Inflammatory macrophage treated with lipopolysaccharide for 1 hour (primary cell): ENCODE data around the gene IQSEC2.

ENCODE experiments used
- DNase-seq, 2 donors: peaks; one replicate each; pipeline ENCODE4 v3.0.0-alpha.2; 2020 to 2022

Gene IQSEC2

GRCh38 chrX:53305219-53305995, 24.0 kb upstream of the IQSEC2 start:
- no peak for DNase-seq

- no peak for DNase-seq
These were observed 21.8 kb upstream of the IQSEC2 start for GRCh38 chrX:53303195-53303594.

GRCh38 chrX:53300157-53300556, 18.8 kb upstream of the IQSEC2 start:
- no peak for DNase-seq

GRCh38 chrX:53294024-53294648, 12.8 kb upstream of the IQSEC2 start:
- DNase-seq = no peak

GRCh38 chrX:53291596-53291995, 10.2 kb upstream of the IQSEC2 start:
- no peak for DNase-seq

- no peak for DNase-seq
These were observed 9.2 kb upstream of the IQSEC2 start for GRCh38 chrX:53290441-53291041.

- no peak for DNase-seq
These were observed 6.8 kb upstream of the IQSEC2 start for GRCh38 chrX:53288189-53288588.

GRCh38 chrX:53287493-53288138, 6.2 kb upstream of the IQSEC2 start:
- DNase-seq = no peak

- no peak for DNase-seq
These were observed 4.8 kb upstream of the IQSEC2 start for GRCh38 chrX:53286171-53286570.

- no peak for DNase-seq
These were observed 4.2 kb upstream of the IQSEC2 start for GRCh38 chrX:53285591-53285990.

- DNase-seq = peak in 1 of 2 donors; percentile 52
These were observed 3.5 kb upstream of the IQSEC2 start for GRCh38 chrX:53284684-53285447.

GRCh38 chrX:53283567-53283966, 2.2 kb upstream of the IQSEC2 start:
- DNase-seq = no peak

- DNase-seq = no peak
These were observed 1.7 kb upstream of the IQSEC2 start for GRCh38 chrX:53283099-53283498.

GRCh38 chrX:53281963-53282695, 745 bp upstream of the IQSEC2 start:
- DNase-seq = no peak

- DNase-seq = no peak
These were observed 758 bp downstream of the IQSEC2 start for GRCh38 chrX:53280331-53281320.

- DNase-seq = no peak
These were observed 1.8 kb downstream of the IQSEC2 start for GRCh38 chrX:53279296-53280237.

GRCh38 chrX:53272808-53273337, 8.5 kb downstream of the IQSEC2 start:
- DNase-seq = no peak

- no peak for DNase-seq
These were observed 11.8 kb downstream of the IQSEC2 start for GRCh38 chrX:53269536-53270107.

GRCh38 chrX:53268173-53268572, 13.2 kb downstream of the IQSEC2 start:
- no peak for DNase-seq
